Measurements from ENCODE around the gene HIVEP3.

HIVEP3 gene

DNA sequence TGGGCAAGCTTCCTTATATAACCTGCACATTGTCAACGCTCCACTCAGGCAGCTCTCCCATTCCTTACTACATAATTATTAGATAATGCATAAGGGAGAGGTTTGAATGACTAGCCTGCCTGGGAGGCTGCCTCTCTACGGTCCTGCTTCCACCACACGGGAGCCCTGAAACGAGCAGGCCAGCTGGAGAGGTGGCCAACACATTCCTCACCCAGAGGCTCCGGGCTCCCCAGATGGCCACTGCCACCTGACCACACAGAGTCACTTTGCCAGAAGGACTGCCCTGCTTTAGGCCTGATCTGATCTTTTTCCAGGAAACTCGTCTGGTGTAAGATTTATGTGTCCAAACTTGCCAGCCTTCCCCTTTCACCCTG lies 27.9 kb downstream of the HIVEP3 start:
- Histone ChIP-seq H3K27me3 (ENCODE audit: insufficient read depth, poor library complexity, severe bottlenecking) (no peaks in the 10 kb centered on the region), H3K27ac (replicated peaks) (no peak overlapping the region), H3K4me3 (replicated peaks; ENCODE audit: insufficient read depth, low read length) (no peak overlapping the region)
- TF ChIP-seq, protein P1, sequence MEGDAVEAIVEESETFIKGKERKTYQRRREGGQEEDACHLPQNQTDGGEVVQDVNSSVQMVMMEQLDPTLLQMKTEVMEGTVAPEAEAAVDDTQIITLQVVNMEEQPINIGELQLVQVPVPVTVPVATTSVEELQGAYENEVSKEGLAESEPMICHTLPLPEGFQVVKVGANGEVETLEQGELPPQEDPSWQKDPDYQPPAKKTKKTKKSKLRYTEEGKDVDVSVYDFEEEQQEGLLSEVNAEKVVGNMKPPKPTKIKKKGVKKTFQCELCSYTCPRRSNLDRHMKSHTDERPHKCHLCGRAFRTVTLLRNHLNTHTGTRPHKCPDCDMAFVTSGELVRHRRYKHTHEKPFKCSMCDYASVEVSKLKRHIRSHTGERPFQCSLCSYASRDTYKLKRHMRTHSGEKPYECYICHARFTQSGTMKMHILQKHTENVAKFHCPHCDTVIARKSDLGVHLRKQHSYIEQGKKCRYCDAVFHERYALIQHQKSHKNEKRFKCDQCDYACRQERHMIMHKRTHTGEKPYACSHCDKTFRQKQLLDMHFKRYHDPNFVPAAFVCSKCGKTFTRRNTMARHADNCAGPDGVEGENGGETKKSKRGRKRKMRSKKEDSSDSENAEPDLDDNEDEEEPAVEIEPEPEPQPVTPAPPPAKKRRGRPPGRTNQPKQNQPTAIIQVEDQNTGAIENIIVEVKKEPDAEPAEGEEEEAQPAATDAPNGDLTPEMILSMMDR (IDR thresholded peaks at IDR 0.05; ENCODE audit: insufficient read depth, low read length): no peak
- TF ChIP-seq SPI1 (IDR thresholded peaks at IDR 0.05; ENCODE audit: borderline replicate concordance, low read depth): no peak
- no peak for TF ChIP-seq POLR2AphosphoS5 (IDR thresholded peaks at IDR 0.05; ENCODE audit: low read depth)
- TF ChIP-seq GABPA (IDR thresholded peaks at IDR 0.05; ENCODE audit: low read depth): no peak
- TF ChIP-seq REST (IDR thresholded peaks at IDR 0.05; ENCODE audit: insufficient replicate concordance, low read depth): no peak
- DNase-seq (ENCODE audit: low read depth in 1 of 2, low spot score in 1 of 2): no peak

DNA sequence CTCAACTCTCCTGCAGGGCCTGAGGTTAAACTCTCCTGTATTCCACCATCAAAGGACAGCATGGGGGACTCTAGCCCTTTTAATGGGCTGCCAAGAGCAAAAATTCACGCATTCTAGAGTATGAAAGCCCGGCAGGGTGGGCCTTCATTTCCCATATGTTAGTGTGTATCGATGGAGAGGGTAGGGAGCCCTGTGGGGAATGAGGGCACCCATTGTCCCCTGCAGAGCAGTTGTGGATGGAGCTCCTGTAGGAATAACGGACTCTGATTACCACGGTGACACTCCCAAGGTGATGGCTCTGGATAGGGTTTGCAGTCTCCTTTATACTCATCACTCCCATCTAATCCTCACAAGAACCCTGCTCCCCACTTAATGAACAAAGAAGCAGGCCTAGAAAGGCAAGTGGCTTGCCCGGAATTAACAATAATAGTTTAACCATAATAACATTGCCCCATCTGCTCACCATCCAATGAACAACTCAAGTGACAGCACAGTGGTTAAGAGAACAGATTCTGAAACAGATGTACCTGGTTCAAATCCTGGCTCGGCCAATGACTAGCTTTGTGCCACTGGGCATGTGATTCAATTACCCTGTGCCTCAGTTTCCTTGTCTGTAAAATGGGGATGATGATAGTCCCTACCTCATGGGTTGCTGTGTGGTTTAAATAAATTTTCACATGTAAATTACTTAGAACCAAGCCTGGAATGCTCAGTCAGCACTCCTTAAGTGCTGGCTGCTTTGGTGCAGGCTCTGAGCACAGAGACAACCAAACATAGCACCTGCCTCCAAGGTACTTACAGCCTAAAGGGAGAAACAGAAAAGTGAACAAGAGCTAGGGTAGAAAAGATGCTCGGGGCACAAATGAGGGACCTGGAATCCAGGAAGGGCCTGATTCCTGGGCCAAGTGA lies 29.0 kb downstream of the HIVEP3 start:
- no peak overlapping the region for H3K4me3 ChIP-seq (replicated peaks; ENCODE audit: insufficient read depth, low read length)
- no peak for DNase-seq (ENCODE audit: low read depth in 1 of 2, low spot score in 1 of 2)
- no peaks in the 10 kb centered on the region for H3K27me3 ChIP-seq (ENCODE audit: insufficient read depth, poor library complexity, severe bottlenecking)
- H3K27ac ChIP-seq (replicated peaks): no peak overlapping the region
- no peak for TF ChIP-seq SPI1 (IDR thresholded peaks at IDR 0.05; ENCODE audit: borderline replicate concordance, low read depth)

DNA sequence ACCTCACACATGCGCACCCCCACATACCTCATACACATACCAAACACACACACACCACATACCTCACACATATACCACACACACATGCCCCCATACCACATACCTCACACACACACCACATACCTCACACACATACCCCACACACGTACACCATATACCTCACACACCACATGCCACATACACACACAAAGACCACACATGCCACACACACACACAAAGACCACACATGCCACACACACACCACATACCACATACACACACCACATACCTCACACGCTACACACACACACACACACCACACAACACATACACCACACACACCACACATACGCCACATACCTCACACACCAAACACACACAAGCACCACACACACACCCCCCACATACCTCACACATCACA lies 30.0 kb downstream of the HIVEP3 start:
- Histone ChIP-seq H3K4me3 (replicated peaks; ENCODE audit: insufficient read depth, low read length) (no peak overlapping the region), H3K27me3 (ENCODE audit: insufficient read depth, poor library complexity, severe bottlenecking) (no peaks in the 10 kb centered on the region), H3K27ac (replicated peaks) (no peak overlapping the region)
- DNase-seq (ENCODE audit: low read depth in 1 of 2, low spot score in 1 of 2): no peak
- TF ChIP-seq REST (IDR thresholded peaks at IDR 0.05; ENCODE audit: insufficient replicate concordance, low read depth) (no peak), POLR2AphosphoS5 (IDR thresholded peaks at IDR 0.05; ENCODE audit: low read depth) (no peak), SPI1 (IDR thresholded peaks at IDR 0.05; ENCODE audit: borderline replicate concordance, low read depth) (no peak), GABPA (IDR thresholded peaks at IDR 0.05; ENCODE audit: low read depth) (no peak)
- TF ChIP-seq, protein P1 (IDR thresholded peaks at IDR 0.05; ENCODE audit: insufficient read depth, low read length): no peak

- TF ChIP-seq SPI1 (IDR thresholded peaks at IDR 0.05; ENCODE audit: borderline replicate concordance, low read depth): no peak
- TF ChIP-seq, protein P1 (IDR thresholded peaks at IDR 0.05; ENCODE audit: insufficient read depth, low read length): no peak
- no peak for TF ChIP-seq POLR2AphosphoS5 (IDR thresholded peaks at IDR 0.05; ENCODE audit: low read depth)
- TF ChIP-seq GABPA (IDR thresholded peaks at IDR 0.05; ENCODE audit: low read depth): no peak
- TF ChIP-seq REST (IDR thresholded peaks at IDR 0.05; ENCODE audit: insufficient replicate concordance, low read depth): no peak
- no peak for DNase-seq (ENCODE audit: low read depth in 1 of 2, low spot score in 1 of 2)
Measured at GRCh38 chr1:41887365-41887764, 31.4 kb downstream of the HIVEP3 start.

More at GRCh38 chr1:41887365-41887764, 31.4 kb downstream of the HIVEP3 start:
- Histone ChIP-seq H3K27me3 (ENCODE audit: insufficient read depth, poor library complexity, severe bottlenecking) (no peaks in the 10 kb centered on the region), H3K27ac (replicated peaks) (no peak overlapping the region), H3K4me3 (replicated peaks; ENCODE audit: insufficient read depth, low read length) (no peak overlapping the region)
